ENCODE data around the gene RGMA.
"Not testable (repeated sequence)": the region's sequence is repeated elsewhere in the genome, so short reads cannot be mapped to it uniquely, and the experiment has no call there.

RGMA gene

DNA sequence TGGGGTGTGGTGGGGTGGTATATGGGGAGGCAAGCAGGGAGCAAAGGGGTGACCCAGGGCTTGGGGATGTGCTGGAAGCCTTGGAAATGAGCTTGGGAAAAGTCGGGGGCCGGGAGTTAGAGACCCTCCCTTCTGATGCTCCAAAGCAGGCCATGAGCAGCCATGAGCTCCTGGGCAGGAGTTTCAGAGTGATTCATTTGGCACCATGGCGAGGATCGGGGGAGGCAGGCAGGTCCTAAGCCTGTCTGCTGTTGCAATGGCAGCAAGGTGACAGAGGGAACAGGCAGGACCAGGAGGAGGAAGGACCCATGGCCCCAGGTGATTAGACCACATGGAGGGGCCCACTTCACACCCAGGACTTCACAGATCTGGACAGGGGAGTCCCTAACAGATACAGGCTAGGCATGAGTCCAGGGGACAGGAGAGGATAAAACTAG lies 21.3 kb downstream of the RGMA start:
- TF ChIP-seq, protein P1, sequence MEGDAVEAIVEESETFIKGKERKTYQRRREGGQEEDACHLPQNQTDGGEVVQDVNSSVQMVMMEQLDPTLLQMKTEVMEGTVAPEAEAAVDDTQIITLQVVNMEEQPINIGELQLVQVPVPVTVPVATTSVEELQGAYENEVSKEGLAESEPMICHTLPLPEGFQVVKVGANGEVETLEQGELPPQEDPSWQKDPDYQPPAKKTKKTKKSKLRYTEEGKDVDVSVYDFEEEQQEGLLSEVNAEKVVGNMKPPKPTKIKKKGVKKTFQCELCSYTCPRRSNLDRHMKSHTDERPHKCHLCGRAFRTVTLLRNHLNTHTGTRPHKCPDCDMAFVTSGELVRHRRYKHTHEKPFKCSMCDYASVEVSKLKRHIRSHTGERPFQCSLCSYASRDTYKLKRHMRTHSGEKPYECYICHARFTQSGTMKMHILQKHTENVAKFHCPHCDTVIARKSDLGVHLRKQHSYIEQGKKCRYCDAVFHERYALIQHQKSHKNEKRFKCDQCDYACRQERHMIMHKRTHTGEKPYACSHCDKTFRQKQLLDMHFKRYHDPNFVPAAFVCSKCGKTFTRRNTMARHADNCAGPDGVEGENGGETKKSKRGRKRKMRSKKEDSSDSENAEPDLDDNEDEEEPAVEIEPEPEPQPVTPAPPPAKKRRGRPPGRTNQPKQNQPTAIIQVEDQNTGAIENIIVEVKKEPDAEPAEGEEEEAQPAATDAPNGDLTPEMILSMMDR (IDR thresholded peaks at IDR 0.05; ENCODE audit: borderline replicate concordance, insufficient read depth, low read depth, low read length), result no peak
- no peak overlapping the region for H3K4me3 ChIP-seq (ENCODE audit: low read depth, low read length)

DNA sequence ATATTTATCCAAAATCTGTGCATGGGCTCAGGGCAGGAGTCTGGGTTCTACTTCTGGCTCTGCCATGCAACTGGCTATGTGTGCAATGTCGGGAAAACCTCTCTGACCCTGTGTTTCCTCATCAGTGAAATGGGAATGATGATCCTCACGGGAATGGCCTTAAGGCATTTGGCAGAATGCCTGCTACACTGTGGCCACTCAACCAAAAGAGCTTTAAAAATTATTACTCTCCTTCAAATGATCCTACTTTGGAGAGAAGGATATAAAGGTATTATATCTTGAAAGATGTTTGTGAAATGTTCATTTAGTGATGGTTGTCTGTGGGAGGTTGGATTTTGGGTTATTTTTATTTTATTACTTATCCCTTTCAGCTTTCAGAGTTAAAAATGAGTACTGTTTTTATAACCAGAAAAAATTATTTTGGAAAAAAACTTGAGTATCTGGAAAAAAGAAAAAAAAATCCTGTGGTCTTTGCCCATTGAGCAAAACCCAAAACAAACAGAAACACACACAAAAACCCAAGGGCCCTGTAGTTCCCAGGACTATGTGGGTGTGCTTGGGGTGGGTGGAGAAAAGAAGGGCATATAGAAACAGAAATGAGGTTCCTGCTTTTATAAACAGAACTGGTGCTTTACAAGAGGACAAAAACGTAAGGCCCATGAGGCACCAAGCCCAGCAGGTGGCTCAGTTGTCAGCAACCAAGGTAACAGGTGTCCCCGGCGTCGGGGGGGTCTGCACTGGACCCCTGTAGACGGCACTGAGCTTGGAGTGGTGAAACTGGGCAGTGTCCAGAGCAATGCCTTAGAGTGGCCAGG lies 22.0 kb downstream of the RGMA start:
- no peak overlapping the region for H3K4me3 ChIP-seq (ENCODE audit: low read depth, low read length)
- TF ChIP-seq, protein P1 (IDR thresholded peaks at IDR 0.05; ENCODE audit: borderline replicate concordance, insufficient read depth, low read depth, low read length), result no peak

DNA sequence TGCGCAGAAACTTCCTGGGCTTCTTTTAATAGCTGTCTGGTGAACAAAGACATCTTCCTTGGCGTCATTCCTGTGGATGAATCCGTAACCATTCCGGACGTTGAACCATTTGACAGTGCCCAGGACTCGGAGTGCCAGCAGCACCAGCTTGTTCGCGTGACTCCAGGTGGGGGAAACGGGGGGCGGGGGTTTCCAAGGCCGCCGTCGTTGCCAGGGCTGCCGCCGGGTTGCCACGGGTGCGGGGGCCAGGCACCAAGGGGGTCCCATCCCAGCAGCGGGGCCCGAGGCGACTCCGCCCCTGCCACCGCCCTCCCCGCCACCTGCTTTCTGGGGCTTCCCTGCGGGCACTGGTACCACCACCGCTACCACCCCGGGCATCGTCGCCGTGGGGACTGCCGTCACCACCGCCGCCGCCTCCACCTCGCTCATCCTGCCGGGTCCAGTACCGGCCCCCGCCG lies 22.8 kb downstream of the RGMA start:
- H3K4me3 ChIP-seq (ENCODE audit: low read depth, low read length), result no peak overlapping the region
- TF ChIP-seq, protein P1 (IDR thresholded peaks at IDR 0.05; ENCODE audit: borderline replicate concordance, insufficient read depth, low read depth, low read length), result no peak

DNA sequence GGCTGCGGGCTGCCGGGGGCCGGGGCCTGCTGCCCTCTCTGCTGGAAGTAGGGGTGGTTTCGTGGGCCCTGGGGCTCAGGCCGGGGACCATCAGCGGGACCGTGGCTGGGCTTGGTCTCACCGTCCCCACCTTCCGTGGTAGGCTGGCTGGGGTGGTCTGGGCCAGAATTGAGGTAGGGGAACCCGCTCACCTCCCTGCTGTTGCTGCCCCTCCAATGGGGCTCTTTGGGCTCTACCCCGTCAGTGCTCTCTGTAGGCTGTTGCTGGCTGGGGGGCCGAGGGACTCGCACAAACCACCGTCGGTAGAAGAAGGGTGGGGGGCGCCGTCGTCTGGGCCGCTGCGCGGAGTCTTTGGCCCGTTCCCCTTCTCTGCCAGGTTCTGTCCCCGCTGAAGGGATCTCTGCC lies 23.4 kb downstream of the RGMA start:
- TF ChIP-seq, protein P1 (IDR thresholded peaks at IDR 0.05; ENCODE audit: borderline replicate concordance, insufficient read depth, low read depth, low read length), result no peak
- H3K4me3 ChIP-seq (ENCODE audit: low read depth, low read length), result no peak overlapping the region

DNA sequence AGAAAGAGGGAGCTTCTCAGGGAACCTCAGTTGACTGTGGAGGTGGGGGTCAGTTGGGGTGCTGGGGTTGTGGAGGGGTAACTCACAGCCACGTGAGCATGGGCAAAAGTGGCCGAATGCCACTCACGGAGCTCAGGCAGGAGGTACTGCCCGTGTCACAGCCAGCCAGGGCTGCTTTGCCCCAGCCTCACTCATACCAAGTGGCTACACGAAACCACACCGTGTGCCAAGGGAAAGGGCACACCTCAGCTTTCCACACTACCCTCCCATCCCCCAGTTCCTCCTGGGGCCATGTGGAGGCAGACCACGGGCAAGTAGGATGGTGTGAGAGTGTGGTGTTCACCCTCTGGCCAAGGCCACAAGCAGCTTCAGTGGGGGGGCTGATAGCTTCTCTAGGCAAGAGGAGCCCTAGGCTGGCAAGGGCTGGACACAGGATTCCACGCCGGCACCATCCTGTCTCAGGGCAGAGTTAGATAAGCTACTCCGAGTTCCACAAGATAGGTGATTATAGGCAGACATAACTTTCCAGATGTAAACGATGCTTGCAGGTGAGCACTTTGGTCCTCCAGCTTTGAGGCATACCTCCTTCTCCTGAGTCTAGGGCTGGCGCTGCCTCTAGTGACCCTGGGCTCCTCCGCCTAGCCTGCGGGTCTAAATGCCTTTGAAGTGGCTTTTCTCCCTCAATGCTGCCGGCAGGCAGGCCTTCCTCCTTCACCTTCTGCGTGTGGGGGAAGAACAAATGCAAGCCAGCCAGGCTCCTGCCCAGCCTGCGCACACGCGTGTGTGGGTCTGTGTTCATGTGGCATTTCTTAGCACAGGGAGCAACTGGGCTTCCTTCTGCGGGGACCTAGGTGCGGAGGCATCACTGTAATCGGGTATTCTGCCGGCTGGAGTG lies 25.0 kb downstream of the RGMA start:
- TF ChIP-seq, protein P1 (IDR thresholded peaks at IDR 0.05; ENCODE audit: borderline replicate concordance, insufficient read depth, low read depth, low read length), result no peak
- H3K4me3 ChIP-seq (ENCODE audit: low read depth, low read length), result no peak overlapping the region

DNA sequence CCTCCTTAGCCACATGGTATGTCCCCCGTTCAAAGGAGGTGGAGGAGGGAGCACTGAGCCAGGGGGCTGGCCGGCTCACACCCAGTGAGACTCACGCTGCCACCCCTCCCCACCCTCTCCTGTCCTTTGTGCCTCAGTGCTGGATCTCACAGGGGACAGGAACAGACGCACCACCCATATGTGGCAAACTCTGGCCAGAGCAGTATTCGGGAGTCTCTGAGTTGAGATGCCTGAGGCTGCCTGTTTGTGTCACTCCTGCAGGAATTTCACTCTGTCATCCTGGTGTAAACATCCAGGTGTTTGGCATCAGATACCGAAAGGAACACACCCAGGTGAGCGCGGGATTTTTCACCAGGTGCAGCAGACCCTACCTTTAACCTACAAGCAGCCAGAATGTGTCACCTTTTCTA lies 25.7 kb downstream of the RGMA start:
- H3K4me3 ChIP-seq (ENCODE audit: low read depth, low read length), result no peak overlapping the region
- TF ChIP-seq, protein P1 (IDR thresholded peaks at IDR 0.05; ENCODE audit: borderline replicate concordance, insufficient read depth, low read depth, low read length), result no peak

DNA sequence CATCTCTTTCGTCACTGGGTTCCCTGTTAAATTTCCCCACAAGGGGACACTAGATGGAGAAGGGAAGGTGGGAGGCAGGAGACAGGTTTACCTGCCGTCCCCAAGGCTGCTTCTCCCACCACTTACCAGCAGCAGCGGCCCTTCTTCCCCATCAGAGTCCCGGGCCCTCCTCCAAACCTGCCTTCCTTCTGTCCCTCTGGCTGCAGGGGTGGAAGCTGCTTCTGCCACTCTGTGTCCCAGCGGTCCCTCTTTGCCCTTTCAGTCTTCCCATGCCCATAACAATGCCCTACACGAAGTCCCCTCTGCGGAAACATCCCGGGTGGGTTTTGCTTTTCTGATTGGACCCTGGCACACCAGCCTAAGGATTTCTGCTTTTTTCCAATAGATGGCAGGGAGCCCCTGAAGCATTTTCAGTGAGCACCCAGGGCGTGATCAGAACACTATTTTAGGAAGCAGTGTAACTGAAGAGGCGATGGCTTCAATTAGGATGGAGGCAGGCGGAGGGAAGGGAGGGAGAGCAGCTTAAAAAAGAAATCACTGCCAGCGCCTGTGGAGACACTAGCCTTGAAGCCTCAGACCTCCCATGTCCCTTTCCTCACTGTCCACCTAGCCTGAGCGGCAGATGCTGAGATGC lies 26.3 kb downstream of the RGMA start:
- H3K4me3 ChIP-seq (ENCODE audit: low read depth, low read length), result not testable (repeated sequence)

Data from GM12875 (cell line).